PFSK-1 (cell line): ENCODE data around the gene SLC6A13.

Experiments used
- FOXP2 ChIP-seq: optimal IDR thresholded peaks from 2 replicates; pipeline ENCODE3; 2011; ENCODE audit warnings: borderline replicate concordance, control low read depth, inconsistent platforms; ENCODE audit not compliant: insufficient read depth; ENCODE audit errors: extremely low read length, extremely low read depth
- POLR2AphosphoS5 ChIP-seq: IDR thresholded peaks from 2 replicates; pipeline ENCODE4 v1.6.1; 2012; ENCODE audit warnings: low read depth, mild to moderate bottlenecking, control low read depth, low read length, moderate library complexity
- SIN3A ChIP-seq: IDR thresholded peaks from 2 replicates; pipeline ENCODE4 v1.6.1; 2012; ENCODE audit warnings: mild to moderate bottlenecking, low read length, moderate library complexity, borderline replicate concordance; ENCODE audit not compliant: insufficient read depth
- TAF1 ChIP-seq: IDR thresholded peaks from 2 replicates; pipeline ENCODE4 v1.6.1; 2012; ENCODE audit warnings: low read length, control low read depth, borderline replicate concordance; ENCODE audit not compliant: insufficient read depth
- TF ChIP-seq, protein P1 (sequence below), 2 experiments: IDR thresholded peaks; 2 replicates each; pipeline versions ENCODE4 v1.6.1 to v1.8.0; 2011 to 2012; ENCODE audit warnings: low read depth in 2 of 2, low read length in 2 of 2, control low read depth in 1 of 2, inconsistent platforms in 1 of 2, mild to moderate bottlenecking in 1 of 2, moderate library complexity in 1 of 2; ENCODE audit not compliant: insufficient read depth in 1 of 2

The SLC6A13 gene

DNA sequence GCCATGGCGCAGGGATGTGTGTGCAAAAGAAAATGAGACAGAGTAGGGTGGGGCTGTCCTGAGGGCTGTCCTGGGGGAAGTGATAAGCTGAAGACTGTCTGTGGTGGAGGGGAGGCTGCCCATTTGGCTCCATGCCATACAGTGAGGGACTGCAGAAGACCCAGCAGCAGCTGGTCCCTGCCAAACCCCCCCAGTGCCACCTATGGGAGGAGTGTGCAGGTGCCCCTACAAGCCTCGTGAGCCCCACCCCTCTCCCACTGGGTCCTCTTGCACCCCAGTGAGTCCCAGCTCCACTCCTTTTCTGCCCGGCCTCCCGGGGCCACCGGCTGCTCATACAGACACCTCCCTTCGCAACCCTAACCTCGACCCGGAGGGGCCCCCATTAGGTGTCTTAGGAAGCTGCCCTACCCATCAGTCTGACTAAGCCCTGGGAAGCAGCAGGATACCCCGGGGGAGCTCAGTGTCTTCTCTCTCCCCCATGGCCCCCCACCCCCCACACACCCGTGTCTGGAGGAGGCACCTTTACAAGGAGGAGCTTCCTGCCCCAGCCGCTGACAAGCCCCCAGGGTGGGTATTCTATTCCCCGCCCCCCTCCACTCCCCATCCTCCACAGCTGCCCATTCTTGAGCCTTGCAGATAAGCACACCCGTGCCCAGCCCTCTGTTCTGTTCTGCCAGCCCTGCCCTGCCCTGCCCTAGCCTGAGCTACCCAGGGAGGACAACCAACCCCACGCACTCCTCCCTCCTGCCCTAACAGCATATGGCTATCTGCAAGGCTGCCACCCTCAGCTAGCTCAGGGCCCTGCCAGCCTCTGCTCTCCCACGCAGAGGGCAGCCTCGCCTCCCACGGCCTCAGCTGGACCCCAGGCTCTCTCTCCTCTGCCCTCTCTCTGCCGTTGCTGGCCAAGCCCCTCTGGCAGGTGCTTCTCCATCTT, 90.6 kb downstream of the SLC6A13 start:
- TF ChIP-seq SIN3A, result no peak
- no peak for TF ChIP-seq FOXP2
- TF ChIP-seq TAF1, result no peak
- TF ChIP-seq, protein P1, sequence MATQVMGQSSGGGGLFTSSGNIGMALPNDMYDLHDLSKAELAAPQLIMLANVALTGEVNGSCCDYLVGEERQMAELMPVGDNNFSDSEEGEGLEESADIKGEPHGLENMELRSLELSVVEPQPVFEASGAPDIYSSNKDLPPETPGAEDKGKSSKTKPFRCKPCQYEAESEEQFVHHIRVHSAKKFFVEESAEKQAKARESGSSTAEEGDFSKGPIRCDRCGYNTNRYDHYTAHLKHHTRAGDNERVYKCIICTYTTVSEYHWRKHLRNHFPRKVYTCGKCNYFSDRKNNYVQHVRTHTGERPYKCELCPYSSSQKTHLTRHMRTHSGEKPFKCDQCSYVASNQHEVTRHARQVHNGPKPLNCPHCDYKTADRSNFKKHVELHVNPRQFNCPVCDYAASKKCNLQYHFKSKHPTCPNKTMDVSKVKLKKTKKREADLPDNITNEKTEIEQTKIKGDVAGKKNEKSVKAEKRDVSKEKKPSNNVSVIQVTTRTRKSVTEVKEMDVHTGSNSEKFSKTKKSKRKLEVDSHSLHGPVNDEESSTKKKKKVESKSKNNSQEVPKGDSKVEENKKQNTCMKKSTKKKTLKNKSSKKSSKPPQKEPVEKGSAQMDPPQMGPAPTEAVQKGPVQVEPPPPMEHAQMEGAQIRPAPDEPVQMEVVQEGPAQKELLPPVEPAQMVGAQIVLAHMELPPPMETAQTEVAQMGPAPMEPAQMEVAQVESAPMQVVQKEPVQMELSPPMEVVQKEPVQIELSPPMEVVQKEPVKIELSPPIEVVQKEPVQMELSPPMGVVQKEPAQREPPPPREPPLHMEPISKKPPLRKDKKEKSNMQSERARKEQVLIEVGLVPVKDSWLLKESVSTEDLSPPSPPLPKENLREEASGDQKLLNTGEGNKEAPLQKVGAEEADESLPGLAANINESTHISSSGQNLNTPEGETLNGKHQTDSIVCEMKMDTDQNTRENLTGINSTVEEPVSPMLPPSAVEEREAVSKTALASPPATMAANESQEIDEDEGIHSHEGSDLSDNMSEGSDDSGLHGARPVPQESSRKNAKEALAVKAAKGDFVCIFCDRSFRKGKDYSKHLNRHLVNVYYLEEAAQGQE (IDR thresholded peaks at IDR 0.05; ENCODE audit: insufficient read depth in 1 of 2, low read depth in 2 of 2, low read length in 2 of 2), result no peak
- no peak for TF ChIP-seq POLR2AphosphoS5

DNA sequence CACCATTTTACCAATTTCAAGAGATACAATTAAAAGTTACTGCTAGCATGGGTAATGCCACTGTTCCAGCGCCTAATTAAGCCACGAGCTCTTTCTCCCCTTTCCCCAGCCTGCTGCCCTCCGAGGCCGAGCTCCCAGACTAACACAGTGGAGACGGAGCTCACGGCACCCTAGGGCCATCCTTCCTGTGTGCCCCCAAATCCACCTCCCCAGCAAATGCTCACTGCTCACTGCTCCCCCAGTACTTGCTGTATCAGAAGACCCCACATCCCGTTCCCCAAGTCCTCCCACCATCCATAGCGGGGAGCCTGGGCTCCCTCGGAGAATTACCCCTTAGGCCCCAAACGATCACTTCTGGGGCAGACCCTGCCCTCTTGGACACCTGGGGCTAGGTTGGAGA, 91.4 kb downstream of the SLC6A13 start:
- TF ChIP-seq, protein P1 (IDR thresholded peaks at IDR 0.05; ENCODE audit: insufficient read depth in 1 of 2, low read depth in 2 of 2, low read length in 2 of 2), result no peak
- TF ChIP-seq SIN3A (no peak), FOXP2 (no peak), POLR2AphosphoS5 (no peak), TAF1 (no peak)
